HG03432 (cell line): ENCODE measurements around the gene NUDT4.

Experiments
- ATAC-seq: cut with Tn5 transposase; IDR thresholded peaks from one replicate; pipeline ENCODE4 v1.9.1; 2021; ENCODE audit warnings: mild to moderate bottlenecking, moderate library complexity; ENCODE audit not compliant: unreplicated experiment

The NUDT4 gene

GRCh38 chr12:93451423-93452158, 73.9 kb downstream of the NUDT4 start:
- no peak for ATAC-seq

DNA sequence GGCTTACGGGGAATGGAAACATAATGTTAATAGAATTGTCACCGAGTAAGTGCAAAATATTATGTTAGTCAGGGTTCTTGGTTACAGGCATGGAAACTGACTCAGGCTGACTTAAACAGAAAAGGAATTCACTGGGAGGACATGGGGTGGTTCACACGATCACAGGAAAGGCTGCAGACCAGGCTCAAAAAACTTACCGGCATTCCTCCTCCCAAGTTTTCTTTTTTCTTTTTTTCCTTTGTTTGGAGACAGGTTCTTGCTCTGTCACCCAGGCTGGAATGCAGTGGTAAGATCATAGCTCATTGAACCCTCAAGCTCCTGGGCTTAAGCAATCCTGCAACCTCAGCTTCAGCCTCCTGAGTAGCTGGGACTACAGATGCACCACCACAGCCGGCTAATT, 75.9 kb downstream of the NUDT4 start:
- ATAC-seq, result no peak

DNA sequence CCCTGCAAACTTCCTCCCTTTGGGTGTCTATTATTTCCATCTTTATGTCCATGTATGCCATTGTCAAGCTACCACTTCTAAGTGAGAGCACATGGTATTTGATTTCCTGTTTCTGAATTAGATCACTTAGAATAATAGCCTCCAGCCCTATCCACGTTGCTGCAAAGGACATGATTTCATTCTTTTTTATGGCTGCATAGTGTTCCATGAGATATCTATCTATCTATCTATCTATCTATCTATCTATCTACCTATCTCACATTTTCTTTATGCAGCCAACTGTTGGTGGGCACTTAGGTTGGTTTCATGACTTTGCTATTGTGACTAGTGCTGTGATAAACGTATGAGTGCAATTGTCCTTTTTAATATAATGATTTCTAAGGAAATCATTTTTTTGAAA, 78.4 kb downstream of the NUDT4 start:
- no peak for ATAC-seq
